Choroid plexus epithelial cell (primary cell): ENCODE results near the gene CASP4.

ENCODE experiments used
- DNase-seq: peaks from one replicate; pipeline ENCODE4 v3.0.0-alpha.2; 2010; ENCODE audit warnings: low read depth
- H3K4me3 ChIP-seq: 2 replicates; pipeline ENCODE4 v1.5.1; 2011; ENCODE audit warnings: low read depth, mild to moderate bottlenecking, control low read depth, low read length, moderate library complexity
- CTCF ChIP-seq: conservative IDR thresholded peaks from 2 replicates; pipeline ENCODE4 v1.5.1; 2011; ENCODE audit warnings: low read depth, mild to moderate bottlenecking, control low read depth, inconsistent platforms, low read length, moderate library complexity

CASP4 gene

GRCh38 chr11:104928811-104929210 is 39.6 kb downstream of the CASP4 start:
- no peak for TF ChIP-seq CTCF

GRCh38 chr11:104926771-104927611 is 41.4 kb downstream of the CASP4 start:
- TF ChIP-seq CTCF: no peak
- peak; percentile 28 for DNase-seq
- no peak overlapping the region for H3K4me3 ChIP-seq

More at GRCh38 chr11:104928811-104929210, 39.6 kb downstream of the CASP4 start:
- DNase-seq: no peak
- H3K4me3 ChIP-seq: no peak overlapping the region

- H3K4me3 ChIP-seq: no peak overlapping the region
- no peak for TF ChIP-seq CTCF
- no peak for DNase-seq
Observed at GRCh38 chr11:104925850-104926249, 42.5 kb downstream of the CASP4 start.

GRCh38 chr11:104918113-104918824 is 50.1 kb downstream of the CASP4 start:
- no peak for TF ChIP-seq CTCF
- H3K4me3 ChIP-seq: peak overlapping the region; percentile 53
- DNase-seq: peak; percentile 86

GRCh38 chr11:104917271-104918112 is 50.9 kb downstream of the CASP4 start:
- no peak for DNase-seq
- no peak for TF ChIP-seq CTCF
- peak overlapping the region; percentile 53 for H3K4me3 ChIP-seq

- TF ChIP-seq CTCF: no peak
- H3K4me3 ChIP-seq: no peak overlapping the region
- DNase-seq: no peak
Observed at GRCh38 chr11:104916442-104916841, 51.9 kb downstream of the CASP4 start.
